ENCODE data around the gene ZNF91.
A peak's percentile ranks its signal among the peaks of the same experiment; 100 is the strongest.
"Not testable (repeated sequence)": the region's sequence is repeated elsewhere in the genome, so short reads cannot be mapped to it uniquely, and the experiment has no call there.

ZNF91 gene

GRCh38 chr19:23419261-23419660 lies 24.0 kb upstream of the ZNF91 start:
- not testable (repeated sequence) for H3K27ac ChIP-seq (ENCODE audit: low read length, poor library complexity, severe bottlenecking)
- 96% methylated on average over 33 of the region's 38 CpGs for WGBS

GRCh38 chr19:23415561-23416191 lies 20.4 kb upstream of the ZNF91 start:
- Histone ChIP-seq H3K36me3 (ENCODE audit: control insufficient read depth in 1 of 2, insufficient read depth in 2 of 2, low read depth in 1 of 2, low read length in 2 of 2) (no peaks in the 10 kb centered on the region), H2AK5ac (ENCODE audit: low read length, severe bottlenecking) (no peak overlapping the region), H2BK5ac (ENCODE audit: low read depth, low read length, poor library complexity, severe bottlenecking) (no peak overlapping the region), H2BK15ac (ENCODE audit: low read depth, poor library complexity, severe bottlenecking) (no peak overlapping the region), H3K4me1 (ENCODE audit: control insufficient read depth, insufficient read depth, low read depth, low read length) (peaks cover 7% of the 10 kb centered on the region), H2AFZ (ENCODE audit: low read depth, low read length) (peak overlapping the region; percentile 33), H3K9me3 (ENCODE audit: control insufficient read depth, low read length) (peaks cover 10% of the 10 kb centered on the region), H3K4me3 (ENCODE audit: insufficient read depth in 1 of 2, low read depth in 1 of 2, low read length in 2 of 2) (peak overlapping the region; percentile 38 to 49), H2BK120ac (ENCODE audit: low read depth, low read length) (no peak overlapping the region), H3K4ac (ENCODE audit: low read depth in 1 of 2, low read length in 2 of 2) (no peak overlapping the region), H4K91ac (ENCODE audit: low read length) (no peak overlapping the region), H3K14ac (ENCODE audit: low read length in 2 of 2) (no peak overlapping the region), H4K8ac (ENCODE audit: low read length) (peak overlapping the region; percentile 13), H2BK12ac (ENCODE audit: low read length in 2 of 2) (no peak overlapping the region), H3K79me1 (replicated peaks; ENCODE audit: low read length, poor library complexity, severe bottlenecking) (no peaks in the 10 kb centered on the region), H3K23ac (ENCODE audit: low read length in 2 of 2) (no peak overlapping the region), H3K18ac (ENCODE audit: low read depth in 1 of 2, low read length in 2 of 2) (no peak overlapping the region), H3K27ac (ENCODE audit: low read length, poor library complexity, severe bottlenecking) (no peak overlapping the region), H3K27me3 (ENCODE audit: control insufficient read depth in 1 of 2, insufficient read depth in 1 of 2, low read length in 2 of 2) (no peaks in the 10 kb centered on the region), H3K4me2 (ENCODE audit: low read length, poor library complexity, severe bottlenecking) (peak overlapping the region; percentile 91), H3K9ac (ENCODE audit: low read length) (no peak overlapping the region)
- 1% methylated on average over 29 of the region's 33 CpGs for WGBS
- peak; percentile 6 for DNase-seq

More at GRCh38 chr19:23419261-23419660, 24.0 kb upstream of the ZNF91 start:
- peaks cover 15% of the 10 kb centered on the region for H3K9me3 ChIP-seq (ENCODE audit: control insufficient read depth, low read length)
- H2BK120ac ChIP-seq (ENCODE audit: low read depth, low read length); H3K4ac ChIP-seq (ENCODE audit: low read depth in 1 of 2, low read length in 2 of 2); H3K4me2 ChIP-seq (ENCODE audit: low read length, poor library complexity, severe bottlenecking); H2AFZ ChIP-seq (ENCODE audit: low read depth, low read length); H3K36me3 ChIP-seq (ENCODE audit: control insufficient read depth in 1 of 2, insufficient read depth in 2 of 2, low read depth in 1 of 2, low read length in 2 of 2); H3K23ac ChIP-seq (ENCODE audit: low read length in 2 of 2); H3K27me3 ChIP-seq (ENCODE audit: control insufficient read depth in 1 of 2, insufficient read depth in 1 of 2, low read length in 2 of 2); H2BK5ac ChIP-seq (ENCODE audit: low read depth, low read length, poor library complexity, severe bottlenecking); H3K18ac ChIP-seq (ENCODE audit: low read depth in 1 of 2, low read length in 2 of 2); H4K8ac ChIP-seq (ENCODE audit: low read length); H3K79me1 ChIP-seq (replicated peaks; ENCODE audit: low read length, poor library complexity, severe bottlenecking); H3K9ac ChIP-seq (ENCODE audit: low read length); H3K4me3 ChIP-seq (ENCODE audit: insufficient read depth in 1 of 2, low read depth in 1 of 2, low read length in 2 of 2); H2BK15ac ChIP-seq (ENCODE audit: low read depth, poor library complexity, severe bottlenecking); H3K14ac ChIP-seq (ENCODE audit: low read length in 2 of 2); H3K4me1 ChIP-seq (ENCODE audit: control insufficient read depth, insufficient read depth, low read depth, low read length); H2AK5ac ChIP-seq (ENCODE audit: low read length, severe bottlenecking); H4K91ac ChIP-seq (ENCODE audit: low read length); DNase-seq; H2BK12ac ChIP-seq (ENCODE audit: low read length in 2 of 2): not testable (repeated sequence)

- WGBS: 5% methylated on average over 13 of the region's 13 CpGs
- H3K4me2 ChIP-seq (ENCODE audit: low read length, poor library complexity, severe bottlenecking): peak overlapping the region; percentile 91
- no peak overlapping the region for H3K23ac ChIP-seq (ENCODE audit: low read length in 2 of 2)
- H4K91ac ChIP-seq (ENCODE audit: low read length): no peak overlapping the region
- H2BK120ac ChIP-seq (ENCODE audit: low read depth, low read length): no peak overlapping the region
- no peak overlapping the region for H4K8ac ChIP-seq (ENCODE audit: low read length)
- H2BK15ac ChIP-seq (ENCODE audit: low read depth, poor library complexity, severe bottlenecking): no peak overlapping the region
- peaks cover 7% of the 10 kb centered on the region for H3K4me1 ChIP-seq (ENCODE audit: control insufficient read depth, insufficient read depth, low read depth, low read length)
- no peak overlapping the region for H2BK5ac ChIP-seq (ENCODE audit: low read depth, low read length, poor library complexity, severe bottlenecking)
- H3K9ac ChIP-seq (ENCODE audit: low read length): no peak overlapping the region
- H3K14ac ChIP-seq (ENCODE audit: low read length in 2 of 2): no peak overlapping the region
- no peaks in the 10 kb centered on the region for H3K27me3 ChIP-seq (ENCODE audit: control insufficient read depth in 1 of 2, insufficient read depth in 1 of 2, low read length in 2 of 2)
- no peak overlapping the region for H3K18ac ChIP-seq (ENCODE audit: low read depth in 1 of 2, low read length in 2 of 2)
- peak overlapping the region in 1 of 2 experiments; percentile 38 for H3K4me3 ChIP-seq (ENCODE audit: insufficient read depth in 1 of 2, low read depth in 1 of 2, low read length in 2 of 2)
- no peaks in the 10 kb centered on the region for H3K36me3 ChIP-seq (ENCODE audit: control insufficient read depth in 1 of 2, insufficient read depth in 2 of 2, low read depth in 1 of 2, low read length in 2 of 2)
- no peak overlapping the region for H2BK12ac ChIP-seq (ENCODE audit: low read length in 2 of 2)
- no peaks in the 10 kb centered on the region for H3K79me1 ChIP-seq (replicated peaks; ENCODE audit: low read length, poor library complexity, severe bottlenecking)
- H2AFZ ChIP-seq (ENCODE audit: low read depth, low read length): no peak overlapping the region
- H3K27ac ChIP-seq (ENCODE audit: low read length, poor library complexity, severe bottlenecking): no peak overlapping the region
- no peak overlapping the region for H3K4ac ChIP-seq (ENCODE audit: low read depth in 1 of 2, low read length in 2 of 2)
- H3K9me3 ChIP-seq (ENCODE audit: control insufficient read depth, low read length): peaks cover 11% of the 10 kb centered on the region
- DNase-seq: no peak
- no peak overlapping the region for H2AK5ac ChIP-seq (ENCODE audit: low read length, severe bottlenecking)
These were observed 19.8 kb upstream of the ZNF91 start for GRCh38 chr19:23415034-23415433.

- no peak for DNase-seq
- Histone ChIP-seq H3K4me3 (ENCODE audit: insufficient read depth in 1 of 2, low read depth in 1 of 2, low read length in 2 of 2) (no peak overlapping the region), H2AK5ac (ENCODE audit: low read length, severe bottlenecking) (no peak overlapping the region), H3K36me3 (ENCODE audit: control insufficient read depth in 1 of 2, insufficient read depth in 2 of 2, low read depth in 1 of 2, low read length in 2 of 2) (no peaks in the 10 kb centered on the region), H3K4me1 (ENCODE audit: control insufficient read depth, insufficient read depth, low read depth, low read length) (peaks cover 4% of the 10 kb centered on the region), H3K23ac (ENCODE audit: low read length in 2 of 2) (no peak overlapping the region), H4K91ac (ENCODE audit: low read length) (no peak overlapping the region), H3K14ac (ENCODE audit: low read length in 2 of 2) (no peak overlapping the region), H3K4ac (ENCODE audit: low read depth in 1 of 2, low read length in 2 of 2) (no peak overlapping the region), H3K18ac (ENCODE audit: low read depth in 1 of 2, low read length in 2 of 2) (no peak overlapping the region), H2BK15ac (ENCODE audit: low read depth, poor library complexity, severe bottlenecking) (no peak overlapping the region), H3K27me3 (ENCODE audit: control insufficient read depth in 1 of 2, insufficient read depth in 1 of 2, low read length in 2 of 2) (no peaks in the 10 kb centered on the region), H4K8ac (ENCODE audit: low read length) (no peak overlapping the region), H3K9ac (ENCODE audit: low read length) (no peak overlapping the region), H2BK120ac (ENCODE audit: low read depth, low read length) (no peak overlapping the region), H3K27ac (ENCODE audit: low read length, poor library complexity, severe bottlenecking) (no peak overlapping the region), H2BK12ac (ENCODE audit: low read length in 2 of 2) (no peak overlapping the region), H3K9me3 (ENCODE audit: control insufficient read depth, low read length) (peaks cover 18% of the 10 kb centered on the region), H3K79me1 (replicated peaks; ENCODE audit: low read length, poor library complexity, severe bottlenecking) (no peaks in the 10 kb centered on the region), H2AFZ (ENCODE audit: low read depth, low read length) (no peak overlapping the region), H2BK5ac (ENCODE audit: low read depth, low read length, poor library complexity, severe bottlenecking) (no peak overlapping the region), H3K4me2 (ENCODE audit: low read length, poor library complexity, severe bottlenecking) (no peak overlapping the region)
- 100% methylated on average over 1 of the region's 1 CpG for WGBS
These were observed 14.9 kb upstream of the ZNF91 start for GRCh38 chr19:23410155-23410554.

All from mesenchymal stem cell (in vitro differentiated cells and primary cell).